HG03342 (cell line): Measurements from ENCODE around the gene UBE2M.
"Not testable (repeated sequence)": the region's sequence is repeated elsewhere in the genome, so short reads cannot be mapped to it uniquely, and the experiment has no call there.

Source experiments
- ATAC-seq: cut with Tn5 transposase; IDR thresholded peaks from one replicate; pipeline ENCODE4 v1.9.1; 2021; ENCODE audit warnings: mild to moderate bottlenecking, moderate library complexity; ENCODE audit not compliant: unreplicated experiment

Gene UBE2M

GRCh38 chr19:58542641-58543372 lies 15.6 kb downstream of the UBE2M start:
- ATAC-seq, result not testable (repeated sequence)

- not testable (repeated sequence) for ATAC-seq
These were observed 19.2 kb downstream of the UBE2M start for GRCh38 chr19:58539169-58539559.

DNA sequence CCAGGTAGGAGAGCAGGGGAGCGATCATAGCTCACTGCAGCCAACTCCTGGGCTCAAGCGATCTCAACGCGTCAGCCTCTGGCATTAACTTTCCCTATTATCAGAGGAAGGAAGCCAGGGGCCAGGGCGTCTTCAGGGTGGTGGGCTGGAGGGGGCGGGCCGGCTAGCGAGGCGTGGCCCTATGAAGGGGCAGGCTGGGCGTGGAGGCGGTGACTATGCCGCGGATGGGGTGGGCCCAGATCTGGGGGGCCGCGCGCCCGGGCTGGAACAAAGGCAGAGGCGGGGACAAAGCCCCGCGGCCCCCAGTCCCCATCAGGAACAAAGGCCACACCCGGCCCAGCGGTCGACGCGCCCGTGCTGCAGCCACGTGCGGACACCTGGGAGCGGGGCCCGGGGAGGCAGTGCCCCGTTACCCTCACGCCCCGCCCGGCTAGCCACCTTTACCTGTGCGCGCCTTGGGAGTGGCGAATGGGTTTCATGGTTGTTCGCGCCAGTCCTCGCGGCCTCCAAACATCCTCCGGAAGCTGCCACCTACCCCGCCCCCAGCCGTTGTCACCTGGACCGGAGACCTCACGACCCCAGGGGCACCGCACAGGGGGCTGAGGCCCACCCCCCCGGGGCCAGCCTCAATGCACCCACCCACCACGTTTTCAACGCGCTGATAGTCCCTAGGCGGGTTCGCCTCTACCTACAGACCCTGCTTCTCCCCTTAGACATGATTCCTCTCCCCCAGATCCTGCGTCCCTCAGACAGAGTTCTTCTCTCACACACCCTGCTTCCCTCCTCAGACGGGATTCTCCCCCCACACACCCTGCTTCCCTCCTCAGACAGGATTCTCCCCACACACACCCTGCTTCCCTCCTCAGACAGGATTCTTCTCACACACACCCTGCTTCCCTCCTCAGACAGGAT lies 19.9 kb downstream of the UBE2M start:
- ATAC-seq, result no peak

GRCh38 chr19:58536852-58537798 lies 21.3 kb downstream of the UBE2M start:
- ATAC-seq, result no peak

DNA sequence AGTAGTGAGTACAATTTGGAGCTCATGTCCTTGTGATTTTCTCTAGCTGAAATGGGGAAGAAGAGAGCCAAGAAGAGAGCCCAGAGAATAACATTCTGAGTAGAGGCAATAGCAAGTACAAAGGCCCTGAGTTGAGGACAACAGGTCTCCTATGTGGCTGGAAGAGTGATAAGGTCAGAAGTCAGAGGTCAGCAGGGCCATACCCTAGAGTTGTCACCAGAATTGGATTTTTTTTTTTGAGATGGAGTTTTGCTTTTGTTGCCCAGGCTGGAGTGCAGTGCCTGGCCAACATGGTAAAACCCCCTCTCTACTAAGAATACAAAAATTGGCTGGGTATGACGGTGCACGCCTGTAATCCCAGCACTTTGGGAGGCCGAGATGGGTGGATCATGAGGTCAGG lies 22.6 kb downstream of the UBE2M start:
- no peak for ATAC-seq

GRCh38 chr19:58531034-58531840 lies 27.2 kb downstream of the UBE2M start:
- ATAC-seq, result no peak

DNA sequence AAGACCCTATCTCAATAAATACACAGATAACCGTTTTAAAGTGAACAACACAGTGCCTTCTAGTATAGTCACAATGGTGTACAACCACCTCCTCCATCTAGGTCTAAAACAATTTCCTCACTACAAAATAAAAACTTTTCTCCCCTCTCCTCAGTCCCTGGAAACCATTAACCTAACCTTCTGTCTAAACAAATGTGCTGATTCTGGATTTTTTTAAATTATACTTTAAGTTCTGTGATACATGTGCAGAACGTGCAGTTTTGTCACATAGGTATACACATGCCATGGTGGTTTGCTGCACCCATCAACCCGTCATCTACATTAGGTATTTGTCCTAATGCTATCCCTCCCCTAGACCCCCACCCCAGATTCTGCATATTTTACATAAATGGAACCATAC lies 29.0 kb downstream of the UBE2M start:
- no peak for ATAC-seq

DNA sequence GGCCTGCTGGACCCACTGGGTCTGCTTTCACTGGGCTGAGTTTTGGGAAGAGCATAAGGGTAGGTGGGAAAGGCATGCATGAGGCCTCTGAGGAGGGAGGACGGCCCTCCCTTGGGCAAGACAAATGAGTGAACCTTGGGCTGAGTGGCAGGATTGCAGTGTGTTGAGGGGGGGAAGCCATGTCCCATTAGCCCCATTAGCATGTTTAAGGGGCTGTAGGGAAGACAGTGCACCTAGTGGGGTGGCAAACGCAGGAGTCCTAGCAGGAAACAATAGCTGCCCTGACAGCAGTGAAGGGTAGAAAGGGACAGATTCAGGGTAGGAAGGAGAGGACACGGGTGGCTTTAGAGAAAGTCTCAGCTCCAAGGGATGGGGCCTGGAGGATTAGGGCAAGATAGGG lies 35.7 kb downstream of the UBE2M start:
- ATAC-seq, result no peak

DNA sequence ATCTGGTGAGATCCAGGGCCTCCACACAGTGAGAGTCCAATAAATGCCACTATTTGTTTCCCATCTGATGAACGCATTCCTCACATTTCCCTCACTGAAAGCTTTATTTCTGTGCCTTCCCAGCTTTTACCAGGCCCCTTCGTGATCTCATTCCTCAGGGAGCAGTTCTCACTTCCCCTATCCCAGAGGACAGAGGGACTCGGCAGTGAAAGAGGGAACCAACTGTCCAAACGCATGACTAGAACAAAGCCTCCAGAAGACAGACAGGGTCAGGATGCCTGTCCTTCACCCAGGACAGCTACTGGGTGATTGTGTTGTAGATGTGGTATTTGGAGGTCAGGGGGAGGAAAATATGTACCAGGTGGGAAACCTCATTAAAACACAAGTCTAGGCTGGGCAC lies 36.8 kb downstream of the UBE2M start:
- ATAC-seq, result no peak

DNA sequence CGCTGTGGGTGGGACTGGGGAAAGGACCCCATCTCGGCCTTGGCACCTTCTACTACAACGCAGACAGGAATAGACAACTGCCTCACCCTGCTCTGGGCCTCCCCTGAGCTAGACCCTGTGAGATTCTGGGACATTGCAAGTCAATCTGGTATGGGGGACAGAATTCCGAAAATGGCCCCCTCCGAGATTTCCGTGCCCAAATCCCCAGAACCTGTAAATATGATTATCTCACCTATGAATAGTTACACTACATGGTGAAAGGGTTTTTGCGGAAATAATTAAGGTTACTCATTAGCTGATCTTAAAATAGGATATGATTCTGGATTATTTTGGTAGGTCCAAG lies 38.2 kb downstream of the UBE2M start:
- no peak for ATAC-seq

DNA sequence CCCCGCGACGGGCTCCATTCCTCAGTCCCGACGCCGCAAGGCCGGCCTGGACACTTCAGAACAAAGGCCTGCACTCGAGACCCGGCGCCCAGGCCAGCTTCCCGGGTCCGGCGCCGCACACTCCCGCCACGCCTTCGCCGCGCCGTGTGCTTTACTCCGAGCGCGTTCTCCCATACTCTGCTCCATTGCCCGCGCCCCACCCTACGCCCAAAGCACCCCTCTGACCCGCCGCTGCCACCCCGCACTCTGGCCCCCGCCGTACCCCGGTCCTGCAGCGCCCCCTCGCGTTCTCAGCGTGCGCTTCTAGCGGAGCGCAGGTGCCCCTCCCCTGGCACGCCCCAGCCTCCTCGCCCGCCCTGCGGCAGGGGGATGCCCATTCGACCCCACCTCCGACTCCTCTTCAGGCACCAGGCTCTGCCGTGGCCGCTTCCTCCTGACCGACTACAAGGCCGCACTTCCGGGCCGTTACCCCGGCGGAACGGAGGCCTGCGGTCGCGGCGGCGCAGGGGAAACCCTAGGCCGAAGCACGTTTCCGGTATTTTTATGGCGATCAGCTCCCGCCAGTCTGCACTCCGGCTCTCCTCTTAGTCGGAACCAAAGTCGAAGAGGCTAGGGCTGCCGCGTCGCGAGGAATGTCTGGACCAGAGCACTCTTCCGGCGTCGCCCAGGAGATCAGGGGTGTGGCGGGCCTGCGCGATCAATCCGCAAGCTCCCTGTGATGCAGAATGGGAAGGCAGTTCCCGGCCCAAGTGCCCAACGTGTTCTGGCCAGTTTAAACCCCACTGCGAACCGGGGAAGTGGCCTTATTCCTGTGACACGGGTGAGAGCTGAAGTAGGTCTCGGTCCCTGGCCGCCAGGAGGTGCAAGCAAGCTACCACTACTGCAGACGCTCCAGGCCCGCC lies 38.8 kb downstream of the UBE2M start, which contains the start of gene ZBTB45:
Gene ZBTB45 (minus strand): TSS at position 456 of the 902 bp plus-strand sequence. CDS start 2,137 bp downstream, outside the sequence.
- ATAC-seq, result peak; percentile 75

GRCh38 chr19:58519087-58519354 lies 39.4 kb downstream of the UBE2M start:
- ATAC-seq, result no peak

DNA sequence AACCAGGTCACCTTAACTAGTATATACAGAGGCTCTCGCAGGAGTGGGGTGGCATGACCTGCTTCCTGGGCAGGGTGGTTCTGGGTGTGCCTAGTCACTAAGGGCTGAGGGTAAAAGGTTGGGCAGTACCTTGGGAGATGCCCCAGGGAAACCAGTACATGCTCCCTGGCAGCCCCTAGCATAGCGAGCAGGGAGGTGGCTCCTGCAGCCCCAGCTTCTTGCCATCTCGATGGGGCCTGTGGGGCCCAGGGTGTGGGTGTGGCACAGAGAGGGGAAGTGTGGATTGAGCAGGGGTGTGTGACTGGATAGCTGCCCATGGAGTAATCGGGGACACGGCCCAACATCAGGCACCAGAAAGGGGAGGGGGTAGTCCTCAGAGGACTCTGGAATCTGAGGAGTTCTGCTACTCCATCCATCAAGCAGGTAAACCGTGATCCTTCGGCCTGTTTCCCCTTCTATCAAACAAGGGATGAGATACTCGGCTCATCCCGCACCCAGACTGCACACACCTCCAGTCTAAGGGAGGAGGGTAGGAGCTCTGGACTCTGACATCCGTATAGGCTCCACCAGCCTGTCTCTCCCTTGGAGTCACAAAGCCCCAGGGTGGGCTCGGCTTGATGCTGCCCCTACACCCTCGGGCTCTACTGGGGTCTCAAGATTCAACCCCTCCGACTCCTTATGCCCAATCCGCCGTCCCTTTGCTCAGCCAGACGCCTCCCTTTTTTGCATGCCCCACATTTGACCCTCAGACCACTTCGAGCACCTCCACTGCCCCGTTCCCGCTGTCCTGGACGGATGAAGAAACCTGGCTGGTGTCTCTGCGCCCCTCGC lies 39.9 kb downstream of the UBE2M start:
- ATAC-seq, result no peak

GRCh38 chr19:58516964-58517833 lies 41.2 kb downstream of the UBE2M start:
- no peak for ATAC-seq

- ATAC-seq, result no peak
These were observed 42.1 kb downstream of the UBE2M start for GRCh38 chr19:58516246-58516836.

DNA sequence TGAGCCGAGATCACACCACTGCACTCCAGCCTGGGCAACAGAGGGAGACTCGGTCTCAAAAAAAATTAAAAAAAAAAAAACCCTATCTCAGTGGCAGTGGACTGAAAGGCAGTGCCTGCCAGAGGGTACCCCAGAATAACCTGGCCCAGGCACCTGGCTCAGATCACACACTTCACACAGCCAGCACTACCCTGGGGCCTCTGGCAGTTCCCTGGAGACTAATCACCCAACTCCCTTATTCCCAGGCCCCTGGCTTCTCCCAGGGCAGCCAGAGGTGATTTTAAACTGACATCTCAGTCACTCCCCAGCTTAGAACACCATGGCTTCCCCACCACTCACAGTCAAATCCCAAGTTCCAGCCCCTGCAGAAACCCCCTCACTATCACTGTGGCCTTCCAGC lies 43.2 kb downstream of the UBE2M start:
- no peak for ATAC-seq

GRCh38 chr19:58514564-58515022 lies 43.8 kb downstream of the UBE2M start:
- no peak for ATAC-seq
